ENCODE measurements around the gene AGRN.
"Not testable (repeated sequence)": the region's sequence is repeated elsewhere in the genome, so short reads cannot be mapped to it uniquely, and the experiment has no call there.

AGRN gene

DNA sequence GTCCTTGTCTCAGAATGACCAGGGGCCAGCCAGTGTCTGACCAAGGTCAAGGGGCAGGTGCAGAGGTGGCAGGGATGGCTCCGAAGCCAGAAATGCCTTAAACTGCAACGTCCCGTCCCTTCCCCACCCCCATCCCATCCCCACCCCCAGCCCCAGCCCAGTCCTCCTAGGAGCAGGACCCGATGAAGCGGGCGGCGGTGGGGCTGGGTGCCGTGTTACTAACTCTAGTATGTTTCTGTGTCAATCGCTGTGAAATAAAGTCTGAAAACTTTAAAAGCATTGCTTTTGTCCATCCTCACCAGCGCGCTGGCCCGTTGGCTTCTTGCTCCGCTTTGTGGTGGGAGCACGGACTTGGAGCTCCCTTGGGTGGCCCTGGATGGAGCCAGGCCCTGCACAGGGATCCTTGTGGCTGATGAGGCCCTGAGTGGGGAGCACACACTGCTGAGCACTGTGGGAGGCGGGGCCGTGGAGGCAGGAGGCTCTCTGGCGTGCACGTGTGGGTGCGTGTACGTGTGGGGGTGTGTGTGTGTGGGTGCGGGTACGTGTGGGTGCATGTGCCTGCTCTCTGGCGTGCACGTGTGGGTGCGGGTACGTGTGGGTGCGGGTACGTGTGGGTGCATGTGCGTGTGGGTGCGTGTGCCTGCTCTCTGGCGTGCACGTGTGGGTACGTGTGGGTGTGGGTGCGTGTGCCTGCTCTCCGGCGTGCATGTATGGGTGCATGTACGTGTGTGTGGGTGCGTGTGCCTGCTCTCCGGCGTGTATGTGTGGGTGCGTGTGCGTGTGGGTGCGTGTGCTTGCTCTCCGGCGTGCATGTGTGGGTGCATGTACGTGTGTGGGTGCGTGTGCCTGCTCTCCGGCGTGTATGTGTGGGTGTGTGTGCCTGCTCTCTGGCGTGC, 36.2 kb downstream of the AGRN start:
- TF ChIP-seq, protein P1, sequence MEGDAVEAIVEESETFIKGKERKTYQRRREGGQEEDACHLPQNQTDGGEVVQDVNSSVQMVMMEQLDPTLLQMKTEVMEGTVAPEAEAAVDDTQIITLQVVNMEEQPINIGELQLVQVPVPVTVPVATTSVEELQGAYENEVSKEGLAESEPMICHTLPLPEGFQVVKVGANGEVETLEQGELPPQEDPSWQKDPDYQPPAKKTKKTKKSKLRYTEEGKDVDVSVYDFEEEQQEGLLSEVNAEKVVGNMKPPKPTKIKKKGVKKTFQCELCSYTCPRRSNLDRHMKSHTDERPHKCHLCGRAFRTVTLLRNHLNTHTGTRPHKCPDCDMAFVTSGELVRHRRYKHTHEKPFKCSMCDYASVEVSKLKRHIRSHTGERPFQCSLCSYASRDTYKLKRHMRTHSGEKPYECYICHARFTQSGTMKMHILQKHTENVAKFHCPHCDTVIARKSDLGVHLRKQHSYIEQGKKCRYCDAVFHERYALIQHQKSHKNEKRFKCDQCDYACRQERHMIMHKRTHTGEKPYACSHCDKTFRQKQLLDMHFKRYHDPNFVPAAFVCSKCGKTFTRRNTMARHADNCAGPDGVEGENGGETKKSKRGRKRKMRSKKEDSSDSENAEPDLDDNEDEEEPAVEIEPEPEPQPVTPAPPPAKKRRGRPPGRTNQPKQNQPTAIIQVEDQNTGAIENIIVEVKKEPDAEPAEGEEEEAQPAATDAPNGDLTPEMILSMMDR (IDR thresholded peaks at IDR 0.05; ENCODE audit: insufficient read depth, low read length, poor library complexity, severe bottlenecking) = no peak
- no peak for DNase-seq (ENCODE audit: extremely low read depth, insufficient read length)
- Histone ChIP-seq H3K36me3 (ENCODE audit: control insufficient read depth, insufficient read depth, low read length) (peaks cover 3% of the 10 kb centered on the region), H3K4me3 (replicated peaks; ENCODE audit: low read depth, low read length) (no peak overlapping the region), H3K27me3 (replicated peaks; ENCODE audit: control insufficient read depth, insufficient read depth, low read length) (no peaks in the 10 kb centered on the region)

DNA sequence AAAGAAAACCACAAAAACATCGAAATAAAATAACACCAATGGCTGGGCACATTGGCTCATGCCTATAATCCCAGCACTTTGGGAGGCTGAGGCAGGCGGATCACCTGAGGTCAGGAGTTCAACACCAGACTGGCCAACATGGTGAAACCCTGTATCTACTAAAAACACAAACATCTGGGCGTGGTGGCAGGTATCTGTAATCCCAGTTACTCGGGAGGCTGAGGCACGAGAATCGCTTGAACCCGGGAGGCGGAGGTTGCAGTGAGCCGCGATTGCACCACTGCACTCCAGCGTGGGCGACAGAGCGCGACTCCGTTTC, 37.8 kb downstream of the AGRN start:
- DNase-seq (ENCODE audit: extremely low read depth, insufficient read length); H3K36me3 ChIP-seq (ENCODE audit: control insufficient read depth, insufficient read depth, low read length); H3K27me3 ChIP-seq (replicated peaks; ENCODE audit: control insufficient read depth, insufficient read depth, low read length); H3K4me3 ChIP-seq (replicated peaks; ENCODE audit: low read depth, low read length): not testable (repeated sequence)

DNA sequence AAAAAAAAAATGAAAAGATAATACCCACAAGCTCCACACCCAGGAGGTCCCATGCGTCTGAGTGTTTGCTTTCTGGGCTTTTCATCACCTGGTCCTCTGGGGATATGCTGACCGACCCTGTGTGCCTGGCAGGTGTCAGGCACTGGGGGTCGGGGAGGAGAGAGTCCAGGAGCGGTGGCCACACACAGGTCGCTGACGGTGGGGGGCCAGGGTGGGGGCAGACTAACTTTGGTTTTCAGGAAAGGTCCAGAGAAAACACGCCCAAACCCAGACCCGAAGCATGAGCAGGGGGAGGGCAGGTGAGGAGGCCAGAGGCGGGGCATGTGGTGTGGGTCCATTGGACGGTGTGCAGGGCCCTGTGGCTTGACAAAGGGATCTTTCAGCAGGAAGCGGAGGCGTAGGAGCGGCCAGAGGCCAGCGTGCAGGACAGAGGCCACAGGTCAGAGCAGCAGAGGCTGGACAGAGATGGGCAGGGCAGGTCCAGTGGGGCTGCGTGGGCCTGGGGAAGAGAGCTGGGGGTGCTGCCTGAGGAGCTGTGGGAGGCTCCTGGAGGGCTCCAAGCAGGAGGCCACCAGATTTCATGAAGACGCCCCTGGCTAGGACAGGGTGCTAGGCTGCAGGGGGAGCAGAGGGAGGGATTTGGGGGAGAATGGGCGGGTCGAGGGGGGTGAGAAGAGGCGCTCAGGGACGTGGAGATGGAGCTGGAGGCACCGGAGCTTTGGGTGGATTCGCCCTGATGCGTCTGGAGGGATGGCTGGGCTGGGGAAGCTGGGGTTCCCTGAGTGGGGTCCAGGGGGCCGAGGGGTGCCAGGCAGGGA, 38.4 kb downstream of the AGRN start:
- DNase-seq (ENCODE audit: extremely low read depth, insufficient read length) = no peak
- Histone ChIP-seq H3K27me3 (replicated peaks; ENCODE audit: control insufficient read depth, insufficient read depth, low read length) (no peaks in the 10 kb centered on the region), H3K36me3 (ENCODE audit: control insufficient read depth, insufficient read depth, low read length) (peaks cover 3% of the 10 kb centered on the region), H3K4me3 (replicated peaks; ENCODE audit: low read depth, low read length) (peak overlapping the region; percentile 62)
- TF ChIP-seq, protein P1 (IDR thresholded peaks at IDR 0.05; ENCODE audit: insufficient read depth, low read length, poor library complexity, severe bottlenecking) = no peak

DNA sequence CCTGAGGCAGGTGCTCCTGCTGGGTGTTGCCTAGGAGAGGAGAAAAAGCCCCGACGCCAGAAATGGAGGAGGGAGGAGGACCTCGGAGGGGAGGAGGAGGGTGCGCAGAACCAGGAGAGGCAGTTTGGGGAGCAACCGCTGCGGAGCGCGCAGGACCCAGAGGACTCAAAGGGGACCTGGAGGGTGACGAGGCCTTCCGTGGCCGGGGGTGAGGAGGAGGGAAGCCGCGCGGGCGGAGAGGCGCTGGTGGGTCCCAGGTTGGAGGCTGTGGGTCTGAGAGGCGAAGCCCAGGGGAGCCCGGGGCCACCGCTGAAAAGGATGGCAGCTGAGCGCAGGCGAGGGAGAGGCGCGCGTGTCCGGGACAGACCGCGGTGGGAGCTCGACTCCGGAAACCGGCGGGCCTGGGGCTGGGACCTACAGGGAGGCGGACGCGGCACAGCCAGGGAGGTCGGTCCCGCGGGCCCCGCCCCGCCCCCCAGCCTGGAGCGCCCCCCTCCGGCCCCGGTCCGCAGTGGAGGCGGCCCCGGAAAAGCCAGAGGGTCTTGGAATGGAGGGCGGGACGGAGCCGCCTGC, 39.1 kb downstream of the AGRN start:
- H3K36me3 ChIP-seq (ENCODE audit: control insufficient read depth, insufficient read depth, low read length) = peaks cover under 1% of the 10 kb centered on the region; the same call in 1 of the 2 replicates
- peak overlapping the region; percentile 62 for H3K4me3 ChIP-seq (replicated peaks; ENCODE audit: low read depth, low read length)
- peak; percentile 52 for DNase-seq (ENCODE audit: extremely low read depth, insufficient read length)
- H3K27me3 ChIP-seq (replicated peaks; ENCODE audit: control insufficient read depth, insufficient read depth, low read length) = no peaks in the 10 kb centered on the region
- TF ChIP-seq, protein P1 (IDR thresholded peaks at IDR 0.05; ENCODE audit: insufficient read depth, low read length, poor library complexity, severe bottlenecking) = peak; percentile 10

DNA sequence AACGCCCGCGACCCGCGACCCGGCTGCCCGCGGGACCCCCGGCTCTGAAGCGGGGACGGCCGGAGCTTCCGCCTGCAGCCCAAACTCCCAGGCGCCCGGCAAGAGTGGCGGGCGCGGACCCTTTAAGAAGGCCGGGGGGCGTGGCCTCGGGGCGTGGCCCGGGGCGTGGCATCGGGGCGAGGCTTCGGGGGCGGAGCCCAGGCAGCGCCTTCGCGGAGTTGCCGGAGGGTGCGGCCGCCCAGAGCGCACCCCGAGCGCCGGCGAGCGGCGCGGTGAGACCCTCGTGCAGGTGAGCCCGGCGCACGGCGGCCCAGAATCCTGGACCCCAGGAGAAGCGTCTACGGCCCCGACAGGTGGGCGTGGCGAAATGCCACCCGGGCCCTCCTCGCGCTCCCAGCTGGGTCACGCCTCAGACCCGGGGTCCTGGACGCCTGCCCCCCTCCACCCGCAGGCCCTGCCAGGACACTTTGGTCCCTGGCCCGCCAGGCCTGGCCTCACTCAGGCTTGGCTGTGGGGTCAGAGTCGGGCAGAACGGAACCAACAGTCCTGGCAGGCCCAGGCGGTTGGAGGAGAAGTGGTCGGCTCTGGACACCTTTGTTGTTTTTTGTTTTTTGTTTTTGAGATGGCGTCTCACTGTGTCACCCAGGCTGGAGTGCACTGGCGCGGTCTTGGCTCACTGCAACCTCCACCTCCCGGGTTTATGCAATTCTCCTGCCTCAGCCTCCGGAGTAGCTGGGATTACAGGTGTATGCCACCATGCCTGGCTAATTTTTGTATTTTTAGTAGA, 39.8 kb downstream of the AGRN start:
- H3K36me3 ChIP-seq (ENCODE audit: control insufficient read depth, insufficient read depth, low read length) = no peaks in the 10 kb centered on the region
- no peaks in the 10 kb centered on the region for H3K27me3 ChIP-seq (replicated peaks; ENCODE audit: control insufficient read depth, insufficient read depth, low read length)
- TF ChIP-seq, protein P1 (IDR thresholded peaks at IDR 0.05; ENCODE audit: insufficient read depth, low read length, poor library complexity, severe bottlenecking) = no peak
- H3K4me3 ChIP-seq (replicated peaks; ENCODE audit: low read depth, low read length) = peak overlapping the region; percentile 62
- peak; percentile 87 for DNase-seq (ENCODE audit: extremely low read depth, insufficient read length)

All from GM06990 (cell line).